ENCODE measurements around the gene HIGD2B.

DNA sequence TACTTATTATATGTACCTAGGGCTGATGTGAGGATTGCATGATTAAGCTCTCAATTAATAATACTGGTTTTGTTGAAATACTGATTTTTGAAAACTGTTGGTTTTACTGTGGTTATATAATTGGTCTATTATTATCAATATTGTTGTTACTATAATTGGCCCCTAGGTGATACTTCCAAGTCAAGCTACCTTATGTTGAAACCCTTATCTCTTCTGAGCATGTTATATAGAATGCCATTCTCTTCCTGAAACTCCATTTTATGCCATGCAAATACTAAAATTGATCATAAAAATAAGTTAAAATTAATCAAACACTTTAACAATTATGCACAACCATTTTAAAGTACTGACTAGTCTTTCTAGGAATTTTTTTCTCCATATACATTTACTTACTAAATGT lies 46.1 kb upstream of the HIGD2B start:
- TF ChIP-seq, protein P1, sequence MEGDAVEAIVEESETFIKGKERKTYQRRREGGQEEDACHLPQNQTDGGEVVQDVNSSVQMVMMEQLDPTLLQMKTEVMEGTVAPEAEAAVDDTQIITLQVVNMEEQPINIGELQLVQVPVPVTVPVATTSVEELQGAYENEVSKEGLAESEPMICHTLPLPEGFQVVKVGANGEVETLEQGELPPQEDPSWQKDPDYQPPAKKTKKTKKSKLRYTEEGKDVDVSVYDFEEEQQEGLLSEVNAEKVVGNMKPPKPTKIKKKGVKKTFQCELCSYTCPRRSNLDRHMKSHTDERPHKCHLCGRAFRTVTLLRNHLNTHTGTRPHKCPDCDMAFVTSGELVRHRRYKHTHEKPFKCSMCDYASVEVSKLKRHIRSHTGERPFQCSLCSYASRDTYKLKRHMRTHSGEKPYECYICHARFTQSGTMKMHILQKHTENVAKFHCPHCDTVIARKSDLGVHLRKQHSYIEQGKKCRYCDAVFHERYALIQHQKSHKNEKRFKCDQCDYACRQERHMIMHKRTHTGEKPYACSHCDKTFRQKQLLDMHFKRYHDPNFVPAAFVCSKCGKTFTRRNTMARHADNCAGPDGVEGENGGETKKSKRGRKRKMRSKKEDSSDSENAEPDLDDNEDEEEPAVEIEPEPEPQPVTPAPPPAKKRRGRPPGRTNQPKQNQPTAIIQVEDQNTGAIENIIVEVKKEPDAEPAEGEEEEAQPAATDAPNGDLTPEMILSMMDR (conservative IDR thresholded peaks at IDR 0.05; ENCODE audit: low read depth, low read length) = no peak
- TF ChIP-seq EZH2 (IDR thresholded peaks at IDR 0.05; ENCODE audit: borderline replicate concordance, low read depth, low read length, poor library complexity, severe bottlenecking) = no peak

Data from A673 (cell line).